Astrocyte of the cerebellum (primary cell): ENCODE data around the gene ISG15.
A peak's percentile ranks its signal among the peaks of the same experiment; 100 is the strongest.

Source experiments
- DNase-seq: peaks from one replicate; pipeline ENCODE4 v3.0.0-alpha.2; 2011; ENCODE audit warnings: low read depth
- H3K4me3 ChIP-seq: 2 replicates; pipeline ENCODE4 v1.5.1; 2011; ENCODE audit warnings: mild to moderate bottlenecking, low read depth, low read length, moderate library complexity
- CTCF ChIP-seq: IDR thresholded peaks from 2 replicates; pipeline ENCODE4 v1.5.1; 2012; ENCODE audit warnings: low read length, low read depth, moderate library complexity, mild to moderate bottlenecking; ENCODE audit errors: missing control alignments
- in situ Hi-C: cut with HindIII; loops from 2 replicates; pipeline ENCODE4 v1.10.0; 2017; ENCODE audit warnings: low sequenced_read_pairs

ISG15 gene

GRCh38 chr1:1000357-1001056, 12.8 kb upstream of the ISG15 start:
- no peak for TF ChIP-seq CTCF
- in situ Hi-C loops, result no loop called here
- peak; percentile 60 for DNase-seq
- peak overlapping the region; percentile 56 for H3K4me3 ChIP-seq

- H3K4me3 ChIP-seq, result peak overlapping the region; percentile 56
- in situ Hi-C loops, result no loop called here
- TF ChIP-seq CTCF, result no peak
- DNase-seq, result no peak
Measured at GRCh38 chr1:1001057-1001783, 12.1 kb upstream of the ISG15 start.

- no peak for TF ChIP-seq CTCF
- no peak overlapping the region for H3K4me3 ChIP-seq
- DNase-seq, result no peak
- in situ Hi-C loops, result no loop called here
Measured at GRCh38 chr1:1003618-1004419, 9.5 kb upstream of the ISG15 start.

GRCh38 chr1:1004420-1004779, 8.9 kb upstream of the ISG15 start:
- no peak for DNase-seq
- H3K4me3 ChIP-seq, result no peak overlapping the region
- in situ Hi-C loops, result no loop called here
- TF ChIP-seq CTCF, result no peak

- DNase-seq, result no peak
- no peak for TF ChIP-seq CTCF
- H3K4me3 ChIP-seq, result no peak overlapping the region
- in situ Hi-C loops, result no loop called here
Measured at GRCh38 chr1:1004780-1005697, 8.3 kb upstream of the ISG15 start.
